PC-3 (cell line): ENCODE data around the gene COL15A1. TPM values are rescaled to one million over a fixed set of nuclear protein-coding genes. Genes with fewer than 3 reads are reported as not detected.

Source experiments
- ATAC-seq: fragments of 200-7000 bp; cut with Tn5 transposase; 2 replicates; pipeline ENCODE4 v1.9.1; 2020; ENCODE audit warnings: mild to moderate bottlenecking, moderate library complexity
- BruUV-seq: library from RNA; stranded (reverse); fragments of 400-500 nt; replicated peaks from 2 replicates; lab custom pipeline; 2021; lab: Mats Ljungman, UMichigan
- CTCF ChIA-PET: fragments of 300-600 bp; sonication (Branson Sonifier 250); formaldehyde crosslinking; loops from one replicate; lab custom pipeline; 2022; ENCODE audit warnings: antibody characterized with exemption; lab: Charles Lee
- POLR2A ChIA-PET: fragments of 300-600 bp; sonication (Branson Sonifier 250); formaldehyde crosslinking; loops from one replicate; lab custom pipeline; 2022; ENCODE audit warnings: antibody characterized with exemption; ENCODE audit not compliant: unreplicated experiment; lab: Charles Lee
- DNase-seq: peaks from one replicate; pipeline ENCODE4 v3.0.0-alpha.2; 2015
- H2AFZ ChIP-seq: fragments of 300-600 bp; sonication (generic); 2 replicates; pipeline ENCODE4 v1.6.0; 2016; ENCODE audit warnings: antibody characterized with exemption, low read length
- H3F3A ChIP-seq: fragments of 300-600 bp; sonication (generic); one replicate; pipeline ENCODE4 v1.6.0; 2017; ENCODE audit warnings: antibody characterized with exemption, low read length, control low read depth, mild to moderate bottlenecking; ENCODE audit not compliant: unreplicated experiment
- H3K27ac ChIP-seq: fragments of 300-600 bp; sonication (generic); 2 replicates; pipeline ENCODE4 v1.5.1; 2016; ENCODE audit warnings: mild to moderate bottlenecking, low read length
- H3K27me3 ChIP-seq: fragments of 300-600 bp; sonication (generic); 2 replicates; pipeline ENCODE4 v1.6.1; 2016; ENCODE audit warnings: low read length, mixed read lengths
- H3K36me3 ChIP-seq: fragments of 300-600 bp; sonication (generic); 2 replicates; pipeline ENCODE4 v1.6.1; 2016; ENCODE audit warnings: low read depth, mixed run types, low read length, mixed read lengths
- H3K4me1 ChIP-seq: fragments of 300-600 bp; sonication (generic); 2 replicates; pipeline ENCODE4 v1.5.1; 2016; ENCODE audit warnings: low read length; ENCODE audit not compliant: insufficient read depth
- H3K4me2 ChIP-seq: fragments of 300-600 bp; sonication (generic); 2 replicates; pipeline ENCODE4 v1.6.0; 2016; ENCODE audit warnings: low read length
- H3K4me3 ChIP-seq: fragments of 300-600 bp; sonication (generic); 2 replicates; pipeline ENCODE4 v1.5.1; 2016; ENCODE audit warnings: mild to moderate bottlenecking, low read length, mixed read lengths
- H3K79me2 ChIP-seq: fragments of 300-600 bp; sonication (generic); 2 replicates; pipeline ENCODE4 v1.6.1; 2017; ENCODE audit warnings: low read length, mixed read lengths
- H3K9ac ChIP-seq: fragments of 300-600 bp; sonication (generic); 2 replicates; pipeline ENCODE4 v1.6.0; 2016; ENCODE audit warnings: mild to moderate bottlenecking, low read length
- H3K9me2 ChIP-seq: fragments of 300-600 bp; sonication (generic); replicated peaks from 2 replicates; pipeline ENCODE4 v1.6.1; 2016; ENCODE audit warnings: mixed run types, low read length, mixed read lengths
- H3K9me3 ChIP-seq: fragments of 300-600 bp; sonication (generic); 2 replicates; pipeline ENCODE4 v1.6.1; 2016; ENCODE audit warnings: low read length, mixed read lengths
- H4K20me1 ChIP-seq: fragments of 300-600 bp; sonication (generic); 2 replicates; pipeline ENCODE4 v1.6.1; 2016; ENCODE audit warnings: low read length, mixed read lengths
- CTCF ChIP-seq: fragments of 300-600 bp; sonication (generic); conservative IDR thresholded peaks from 2 replicates; pipeline ENCODE4 v1.5.1; 2017; ENCODE audit warnings: antibody characterized with exemption, low read depth, mild to moderate bottlenecking, low read length
- EZH2 ChIP-seq: fragments of 300-600 bp; sonication (generic); IDR thresholded peaks from one replicate; pipeline ENCODE4 v1.6.1; 2017; ENCODE audit warnings: antibody characterized with exemption, mild to moderate bottlenecking, low read length; ENCODE audit not compliant: unreplicated experiment
- EZH2phosphoT487 ChIP-seq: fragments of 300-600 bp; sonication (generic); IDR thresholded peaks from 2 replicates; pipeline ENCODE4 v1.6.1; 2018; ENCODE audit warnings: mild to moderate bottlenecking, antibody characterized with exemption, low read length, borderline replicate concordance
- intact Hi-C: fragments of 100-400 bp; cut with micrococcal nuclease; formaldehyde crosslinking; loops from 2 replicates; pipeline ENCODE4 v1.9.0; 2023
- total RNA-seq: library from RNA; depleted of rRNA; stranded (reverse); fragments of >200 nt; gene quantifications from 2 replicates; pipeline ENCODE4 v1.2.3, GENCODE V29; 2014

The COL15A1 gene
- total RNA-seq, 1 experiment from 2014 or later: 0.04 TPM

- no peak overlapping the region for H2AFZ ChIP-seq
- no peaks in the 10 kb centered on the region for H3K36me3 ChIP-seq
- no peaks in the 10 kb centered on the region for H4K20me1 ChIP-seq
- no peak overlapping the region for H3K27ac ChIP-seq
- H3K9ac ChIP-seq: no peak overlapping the region
- ChIA-PET POLR2A (no interaction called here), CTCF (no interaction called here)
- H3K9me2 ChIP-seq: no peaks in the 10 kb centered on the region
- no peaks in the 10 kb centered on the region for H3K9me3 ChIP-seq
- no peaks in the 10 kb centered on the region for H3F3A ChIP-seq
- TF ChIP-seq CTCF (no peak), EZH2phosphoT487 (no peak), EZH2 (no peak)
- ATAC-seq: no peak
- no TSS peak for BruUV-seq
- H3K4me2 ChIP-seq: no peak overlapping the region
- H3K4me1 ChIP-seq: no peaks in the 10 kb centered on the region
- H3K79me2 ChIP-seq: no peaks in the 10 kb centered on the region
- DNase-seq: no peak
- no peak overlapping the region for H3K4me3 ChIP-seq
- intact Hi-C loops: no loop called here
- H3K27me3 ChIP-seq: no peaks in the 10 kb centered on the region
Measured at GRCh38 chr9:99031994-99032393, 88.3 kb downstream of the COL15A1 start.

GRCh38 chr9:99034149-99034548, 90.4 kb downstream of the COL15A1 start:
- Histone ChIP-seq H3K4me2 (no peak overlapping the region), H2AFZ (no peak overlapping the region), H3K9me3 (no peaks in the 10 kb centered on the region), H3K9me2 (no peaks in the 10 kb centered on the region), H3F3A (no peaks in the 10 kb centered on the region), H4K20me1 (no peaks in the 10 kb centered on the region), H3K4me3 (no peak overlapping the region), H3K4me1 (no peaks in the 10 kb centered on the region), H3K36me3 (no peaks in the 10 kb centered on the region), H3K27ac (no peak overlapping the region), H3K9ac (no peak overlapping the region), H3K27me3 (no peaks in the 10 kb centered on the region), H3K79me2 (no peaks in the 10 kb centered on the region)
- no peak for TF ChIP-seq CTCF
- TF ChIP-seq EZH2phosphoT487: no peak
- TF ChIP-seq EZH2: no peak
- ATAC-seq (no peak), DNase-seq (no peak)
- POLR2A ChIA-PET: no interaction called here
- no TSS peak for BruUV-seq
- CTCF ChIA-PET: no interaction called here
- intact Hi-C loops: no loop called here

- Histone ChIP-seq H3K27ac (no peak overlapping the region), H3F3A (no peaks in the 10 kb centered on the region), H3K4me1 (peaks cover 11% of the 10 kb centered on the region), H3K4me2 (no peak overlapping the region), H3K9me2 (no peaks in the 10 kb centered on the region), H3K9ac (no peak overlapping the region), H3K79me2 (no peaks in the 10 kb centered on the region), H3K36me3 (no peaks in the 10 kb centered on the region), H3K27me3 (no peaks in the 10 kb centered on the region), H3K9me3 (no peaks in the 10 kb centered on the region), H4K20me1 (no peaks in the 10 kb centered on the region), H3K4me3 (no peak overlapping the region), H2AFZ (no peak overlapping the region)
- no TSS peak for BruUV-seq
- no peak for TF ChIP-seq EZH2
- no peak for TF ChIP-seq EZH2phosphoT487
- no peak for TF ChIP-seq CTCF
- ChIA-PET CTCF (no interaction called here), POLR2A (no interaction called here)
- no peak for ATAC-seq
- intact Hi-C loops: no loop called here
- DNase-seq: no peak
Measured at GRCh38 chr9:99035313-99035712, 91.6 kb downstream of the COL15A1 start.
